GM18909 (cell line): ENCODE data around the gene FAM184B.

Experiments
- ATAC-seq: cut with Tn5 transposase; IDR thresholded peaks from one replicate; pipeline ENCODE4 v1.9.1; 2021; ENCODE audit warnings: mild to moderate bottlenecking; ENCODE audit not compliant: unreplicated experiment, poor library complexity

FAM184B gene

DNA sequence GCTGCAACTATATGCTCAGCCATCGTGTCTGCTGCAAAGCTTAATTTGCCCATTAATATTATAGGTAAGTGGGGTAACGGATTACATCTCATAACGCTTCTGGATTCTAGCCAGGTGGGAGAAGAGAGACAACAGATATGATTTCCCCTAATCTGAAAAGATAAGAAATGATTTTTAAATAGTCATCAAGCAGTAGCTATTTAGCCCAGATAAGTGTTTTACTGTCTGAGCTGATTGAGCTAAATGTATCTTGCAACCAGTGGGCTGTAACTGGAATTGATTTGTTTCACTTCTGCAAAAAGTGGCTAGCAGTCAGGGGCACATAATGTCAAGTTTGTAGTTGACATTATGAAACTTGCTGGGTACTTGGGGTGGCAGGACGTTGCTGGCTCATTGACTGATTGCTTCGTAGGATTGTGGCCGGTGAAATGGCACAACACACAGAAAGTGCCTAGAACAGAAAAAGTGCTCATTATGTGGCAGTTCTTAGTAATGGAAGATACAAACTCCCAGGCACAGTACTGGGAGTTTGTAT lies 185.9 kb downstream of the FAM184B start:
- ATAC-seq, result peak; percentile 94

DNA sequence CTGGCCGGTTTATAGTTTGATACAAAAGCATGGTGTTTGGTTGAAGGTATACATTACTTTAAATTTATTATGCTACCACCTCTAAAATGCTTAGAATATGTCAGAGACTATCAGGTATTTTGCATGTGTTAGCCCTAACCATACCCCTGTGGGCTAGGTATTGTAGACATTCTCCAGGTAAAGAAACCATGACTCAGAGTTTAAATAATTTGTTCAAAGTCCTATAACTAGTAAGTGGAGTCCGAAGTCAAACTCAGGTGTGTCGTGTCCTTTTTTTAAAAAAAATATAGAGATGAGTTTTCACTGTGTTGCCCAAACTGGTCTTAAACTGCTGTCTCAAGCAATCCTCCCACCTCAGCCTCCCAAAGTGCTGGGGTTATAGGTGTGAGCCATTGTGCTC lies 192.1 kb downstream of the FAM184B start:
- ATAC-seq, result no peak

DNA sequence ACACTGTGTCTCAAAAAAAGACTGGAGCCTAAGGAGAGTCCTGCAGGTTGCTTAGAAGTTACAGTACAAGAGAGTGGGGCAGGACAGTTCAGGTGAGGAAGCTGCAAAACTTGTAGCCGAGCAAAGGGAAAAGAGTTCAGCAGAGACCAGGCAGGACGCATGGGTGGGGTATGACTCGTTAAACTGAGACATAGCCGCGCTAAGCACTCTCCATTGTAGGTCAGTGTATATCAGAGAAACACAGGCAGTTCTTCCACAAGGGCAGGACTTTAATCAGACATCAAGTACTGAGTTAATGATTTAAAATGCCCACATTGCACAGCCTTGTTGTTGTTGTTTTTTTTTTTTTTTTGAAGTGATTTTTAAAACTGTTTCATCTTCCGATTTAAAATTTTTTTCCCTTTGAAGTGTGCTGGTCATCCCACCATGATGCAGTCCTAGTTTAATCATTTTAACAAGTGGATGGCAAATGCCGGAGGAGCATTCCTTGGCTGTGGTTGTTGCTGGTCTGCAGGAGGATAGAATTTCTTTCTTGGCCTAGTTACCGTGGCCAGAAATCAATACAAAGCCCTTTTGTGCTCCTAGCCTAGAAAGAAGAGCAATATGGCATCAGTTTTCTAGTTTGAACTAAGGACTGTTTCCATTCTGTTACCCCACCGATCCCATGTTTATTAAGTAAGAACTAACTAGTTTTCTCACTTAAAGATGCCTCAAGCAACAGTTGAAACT lies 194.2 kb downstream of the FAM184B start:
- ATAC-seq, result no peak

DNA sequence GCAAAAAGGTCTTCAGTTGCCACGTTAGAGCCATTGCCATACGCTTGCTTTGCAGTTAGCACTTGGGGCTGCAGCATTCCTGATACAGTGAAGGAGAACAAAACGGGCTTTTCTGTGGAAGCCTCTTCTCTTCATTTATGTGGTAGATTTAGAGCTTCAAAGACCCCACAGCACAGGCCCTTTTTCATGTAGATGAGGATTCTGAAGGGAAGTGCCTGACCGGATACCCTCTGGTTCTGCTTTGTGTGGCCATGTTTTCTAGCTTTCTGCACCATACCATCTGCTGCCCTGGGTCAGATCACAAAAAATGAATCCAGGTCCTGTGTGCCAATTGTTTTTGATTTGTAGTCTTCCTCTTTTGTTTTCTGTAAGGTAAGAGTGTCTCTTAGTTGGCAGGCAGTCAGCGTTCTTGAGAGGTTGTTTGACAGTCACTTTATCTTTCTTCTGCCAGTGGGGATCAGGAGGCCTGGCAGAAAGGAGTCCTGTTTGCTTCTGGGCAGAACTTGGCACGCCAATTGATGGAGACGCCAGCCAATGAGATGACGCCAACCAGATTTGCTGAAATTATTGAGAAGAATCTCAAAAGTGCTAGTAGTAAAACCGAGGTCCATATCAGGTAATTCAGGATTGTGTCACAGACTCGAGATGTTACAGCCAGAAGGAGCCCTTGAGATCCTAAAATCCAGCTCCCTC lies 196.8 kb downstream of the FAM184B start:
- no peak for ATAC-seq

DNA sequence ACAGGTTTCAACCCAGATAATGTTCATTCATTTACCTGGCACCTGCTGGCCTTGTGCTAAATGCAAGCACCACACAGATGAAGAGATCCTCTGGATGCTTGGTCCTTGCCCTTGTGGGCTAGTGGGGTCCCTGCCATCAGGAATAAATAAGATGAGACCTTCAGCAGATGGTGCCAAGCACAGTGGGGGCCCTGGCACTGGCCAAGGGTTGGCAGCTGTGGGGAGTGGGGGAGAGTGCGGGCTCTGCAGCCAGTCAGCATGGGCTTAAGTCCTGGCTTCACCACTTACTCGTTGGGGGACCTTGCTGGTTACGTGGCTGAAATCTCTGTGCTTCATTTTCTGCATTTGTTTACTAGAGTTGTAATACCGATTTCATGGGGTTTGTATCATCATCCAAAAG lies 197.5 kb downstream of the FAM184B start:
- no peak for ATAC-seq

DNA sequence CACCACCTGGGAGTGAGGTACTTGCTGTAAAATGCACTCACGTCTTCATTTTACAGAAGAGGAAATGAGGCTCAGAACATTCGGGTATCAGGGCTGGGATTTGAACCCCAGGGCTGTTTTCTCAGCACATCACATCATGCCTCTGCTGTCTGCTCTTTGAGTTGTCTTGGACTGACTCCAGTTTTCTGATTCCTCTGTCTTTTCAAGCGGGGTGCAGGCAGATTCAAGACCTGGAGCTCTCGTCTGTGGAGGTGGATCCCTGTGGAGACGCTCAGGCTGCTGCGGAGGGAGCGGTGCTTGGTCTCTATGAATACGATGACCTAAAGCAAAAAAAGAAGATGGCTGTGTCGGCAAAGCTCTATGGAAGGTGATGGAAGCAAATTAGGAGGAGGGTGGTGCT lies 198.1 kb downstream of the FAM184B start:
- no peak for ATAC-seq

DNA sequence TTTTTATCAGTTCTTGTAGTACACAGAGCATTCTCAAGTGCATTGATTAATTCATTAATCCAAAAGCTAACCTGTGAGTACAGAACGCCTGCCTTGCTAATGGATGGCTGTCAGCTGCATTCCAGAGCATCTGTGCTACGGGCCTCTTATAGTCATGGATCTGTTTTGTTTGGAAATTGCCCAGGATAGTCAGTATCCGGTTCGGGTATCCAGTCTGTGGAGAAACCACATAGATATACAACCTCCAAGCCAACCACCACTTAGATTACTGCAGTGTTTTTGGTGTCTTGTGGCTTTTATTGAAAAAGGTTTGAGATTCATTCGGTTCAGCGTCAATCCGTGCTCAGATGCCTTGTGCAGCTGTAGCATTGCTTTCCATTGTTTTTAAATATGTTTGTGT lies 200.5 kb downstream of the FAM184B start:
- ATAC-seq, result no peak
